Kidney tubule cell (primary cell): ENCODE measurements around the gene OAS3.

Experiments used
- DNase-seq: peaks from one replicate; pipeline ENCODE4 v3.0.0-alpha.2; 2018; ENCODE audit warnings: low spot score

OAS3 gene

GRCh38 chr12:112924986-112925385, 13.3 kb upstream of the OAS3 start:
- DNase-seq, result no peak

DNA sequence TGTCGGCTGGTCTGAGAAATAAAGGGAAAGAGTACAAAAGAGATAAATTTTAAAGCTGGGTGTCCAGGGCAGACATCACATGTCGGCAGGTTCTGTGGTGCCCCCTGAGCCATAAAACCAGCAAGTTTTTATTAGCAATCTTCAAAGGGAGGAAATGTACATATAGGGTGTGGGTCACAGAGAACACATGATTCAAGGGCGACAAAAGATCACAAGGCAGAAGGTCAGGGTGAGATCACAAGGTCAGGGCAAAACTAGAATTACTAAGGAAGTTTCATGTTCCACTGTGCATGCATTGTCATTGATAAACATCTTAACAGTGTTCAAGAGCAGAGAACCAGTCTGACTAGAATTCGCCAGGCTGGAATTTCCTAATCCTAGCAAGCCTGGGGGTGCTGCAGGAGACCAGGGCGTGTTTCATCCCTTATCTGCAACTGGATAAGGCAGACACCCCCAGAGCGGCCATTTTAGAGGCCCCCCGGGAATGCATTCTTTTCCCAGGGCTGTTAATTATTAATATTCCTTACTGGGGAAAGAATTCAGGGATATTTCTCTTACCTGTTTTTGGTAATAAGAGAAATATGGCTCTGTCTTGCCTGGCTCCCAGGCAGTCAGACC, 11.7 kb upstream of the OAS3 start:
- DNase-seq, result peak; percentile 11

DNA sequence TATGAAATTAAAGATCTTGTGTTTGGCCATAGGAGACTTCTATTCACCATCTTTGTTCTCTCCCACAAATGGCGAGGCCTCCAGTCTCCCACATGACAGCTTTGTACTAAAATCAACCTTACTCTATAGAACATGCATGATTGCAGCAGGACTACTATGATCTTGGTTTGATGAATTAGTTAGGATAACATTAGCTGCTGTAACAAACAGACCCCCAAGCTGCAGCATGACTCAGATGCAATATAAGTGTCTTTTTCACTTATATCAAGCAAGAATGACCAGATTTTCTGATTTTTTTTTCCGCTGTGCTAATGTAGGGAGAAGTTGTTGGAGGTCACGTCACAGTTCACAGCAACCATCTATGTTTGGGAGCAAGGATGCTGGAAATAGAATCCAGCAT, 10.8 kb upstream of the OAS3 start:
- DNase-seq, result no peak

- DNase-seq, result no peak
Observed at GRCh38 chr12:112927925-112928324, 10.3 kb upstream of the OAS3 start.

GRCh38 chr12:112928978-112929377, 9.3 kb upstream of the OAS3 start:
- DNase-seq, result no peak

GRCh38 chr12:112929715-112930114, 8.6 kb upstream of the OAS3 start:
- no peak for DNase-seq

- no peak for DNase-seq
Observed at GRCh38 chr12:112930350-112930749, 7.9 kb upstream of the OAS3 start.

DNA sequence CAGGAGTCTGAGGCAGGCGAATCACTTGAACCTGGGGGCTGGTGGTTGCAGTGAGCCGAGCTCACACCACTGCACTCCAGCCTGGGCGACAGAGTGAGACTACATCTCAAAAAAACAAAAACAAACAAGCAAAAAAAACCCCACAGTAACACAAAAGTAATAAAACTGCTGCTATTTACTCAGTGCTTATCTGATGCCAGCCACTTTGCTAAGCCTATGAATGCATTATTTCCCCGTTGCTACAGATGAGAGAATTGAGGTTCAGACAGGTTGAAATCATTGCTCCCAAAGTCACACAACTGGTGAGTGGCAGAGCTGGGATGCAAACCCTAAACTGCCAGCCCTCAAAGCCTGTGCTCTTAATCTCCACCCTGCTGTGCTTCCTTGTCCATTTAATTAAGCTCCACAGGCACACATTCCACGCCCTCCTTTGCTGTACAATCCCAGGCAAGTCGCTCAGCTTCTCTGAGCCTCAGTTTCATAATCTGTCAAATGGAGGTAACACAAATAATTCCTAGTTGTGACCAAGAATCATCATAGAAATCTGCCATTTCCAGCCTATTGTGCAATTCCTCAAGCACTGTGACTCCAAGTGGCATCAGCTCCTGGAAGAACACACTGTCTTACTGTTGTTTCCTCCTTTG, 5.7 kb upstream of the OAS3 start:
- no peak for DNase-seq

DNA sequence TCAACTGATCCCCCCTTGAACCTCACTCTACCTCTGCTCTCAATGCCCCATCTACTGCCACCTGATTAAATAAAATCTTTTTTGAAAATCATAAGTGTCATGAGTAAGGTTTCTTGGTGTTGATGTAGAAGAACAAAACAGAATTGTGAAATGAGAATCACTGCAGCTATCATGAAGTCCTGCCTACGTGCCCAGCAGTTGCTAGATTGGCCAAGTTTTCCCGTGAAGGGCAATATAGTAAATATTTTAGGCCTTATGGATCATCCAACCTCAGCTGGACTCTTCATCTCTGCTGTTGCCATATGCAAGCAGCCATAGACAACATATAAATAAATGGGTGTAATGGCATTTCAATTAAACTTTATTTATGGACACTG, 5.2 kb upstream of the OAS3 start:
- DNase-seq, result no peak

GRCh38 chr12:112936264-112936663, 2.0 kb upstream of the OAS3 start:
- DNase-seq, result no peak

- no peak for DNase-seq
Observed at GRCh38 chr12:112936927-112937326, 1.3 kb upstream of the OAS3 start.

- DNase-seq, result peak; percentile 20
Observed at GRCh38 chr12:112938751-112939150, 477 bp downstream of the OAS3 start.

DNA sequence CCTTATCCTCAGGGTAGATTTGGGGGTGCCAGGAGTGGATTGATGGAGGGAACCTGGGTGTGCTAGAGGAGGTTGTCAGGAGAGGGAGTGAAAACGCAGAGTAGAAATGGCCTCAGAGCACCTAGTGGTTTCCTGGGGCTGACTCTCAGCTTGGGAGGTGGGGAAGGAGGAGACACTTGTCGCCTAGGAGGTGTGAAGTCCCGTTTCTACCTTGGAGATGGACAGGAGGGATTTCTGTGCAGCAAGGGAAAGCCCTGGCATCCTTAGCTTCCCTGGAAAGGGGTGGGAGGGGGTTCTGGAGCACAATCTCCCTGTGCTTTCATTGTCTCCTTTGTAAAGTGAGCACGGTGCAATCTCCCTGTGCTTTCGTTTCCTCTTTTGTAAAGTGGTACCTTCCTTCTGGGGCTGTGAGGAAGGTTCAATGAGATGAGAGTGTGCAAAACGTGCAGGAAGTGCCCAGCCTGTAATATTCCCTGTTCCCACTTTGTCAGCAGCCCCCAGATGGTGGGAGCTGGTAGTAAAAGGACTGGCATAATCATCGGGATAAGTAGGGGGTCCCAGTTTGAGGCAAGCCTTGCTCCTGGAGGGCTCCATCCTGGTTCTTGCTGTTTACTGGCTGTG, 1.6 kb downstream of the OAS3 start:
- DNase-seq, result no peak

DNA sequence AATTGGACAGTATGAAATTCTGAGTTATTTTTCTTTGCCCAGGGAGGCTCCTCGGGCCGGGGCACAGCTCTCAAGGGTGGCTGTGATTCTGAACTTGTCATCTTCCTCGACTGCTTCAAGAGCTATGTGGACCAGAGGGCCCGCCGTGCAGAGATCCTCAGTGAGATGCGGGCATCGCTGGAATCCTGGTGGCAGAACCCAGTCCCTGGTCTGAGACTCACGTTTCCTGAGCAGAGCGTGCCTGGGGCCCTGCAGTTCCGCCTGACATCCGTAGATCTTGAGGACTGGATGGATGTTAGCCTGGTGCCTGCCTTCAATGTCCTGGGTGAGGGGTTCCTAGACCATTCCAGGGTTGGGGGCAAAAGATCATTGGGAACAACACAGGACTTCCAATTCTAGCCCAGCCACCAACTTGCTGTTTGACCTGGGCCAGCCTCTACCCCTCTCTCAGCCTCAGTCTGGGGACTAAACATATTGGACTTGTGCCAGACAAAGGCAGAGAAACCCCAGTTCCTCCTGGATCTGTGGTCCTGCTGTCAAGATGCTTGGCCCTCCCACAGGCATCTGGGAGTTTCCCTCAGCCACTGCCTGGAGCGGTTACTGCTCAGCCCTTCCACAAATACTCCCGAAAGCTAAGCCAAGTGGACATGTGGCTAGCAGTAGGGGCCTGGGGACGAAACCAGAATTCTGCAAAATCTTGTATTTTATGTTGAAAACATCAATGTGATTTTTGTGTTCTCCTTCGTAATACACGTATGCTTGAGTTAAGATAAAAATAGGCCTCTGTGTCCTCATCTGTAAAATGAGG, 3.5 kb downstream of the OAS3 start:
- DNase-seq, result no peak

DNA sequence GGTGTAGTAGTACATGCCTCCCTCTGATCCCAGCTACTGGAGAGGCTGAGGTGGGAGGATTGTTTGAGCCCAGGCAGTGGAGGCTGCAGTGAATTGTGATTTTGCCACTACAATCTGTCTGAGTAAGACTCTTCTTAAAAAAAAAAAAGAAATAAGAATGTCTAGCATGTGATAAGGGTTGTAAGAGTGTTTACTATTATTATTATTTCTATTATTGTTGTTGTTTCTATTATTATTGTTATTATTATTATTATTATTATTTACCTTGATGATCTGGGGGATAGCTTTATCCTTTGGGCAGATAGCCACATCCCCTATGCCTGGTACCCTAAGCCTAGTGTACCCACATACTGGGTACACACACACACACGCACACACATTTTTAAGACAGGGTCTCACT, 4.3 kb downstream of the OAS3 start:
- no peak for DNase-seq

DNA sequence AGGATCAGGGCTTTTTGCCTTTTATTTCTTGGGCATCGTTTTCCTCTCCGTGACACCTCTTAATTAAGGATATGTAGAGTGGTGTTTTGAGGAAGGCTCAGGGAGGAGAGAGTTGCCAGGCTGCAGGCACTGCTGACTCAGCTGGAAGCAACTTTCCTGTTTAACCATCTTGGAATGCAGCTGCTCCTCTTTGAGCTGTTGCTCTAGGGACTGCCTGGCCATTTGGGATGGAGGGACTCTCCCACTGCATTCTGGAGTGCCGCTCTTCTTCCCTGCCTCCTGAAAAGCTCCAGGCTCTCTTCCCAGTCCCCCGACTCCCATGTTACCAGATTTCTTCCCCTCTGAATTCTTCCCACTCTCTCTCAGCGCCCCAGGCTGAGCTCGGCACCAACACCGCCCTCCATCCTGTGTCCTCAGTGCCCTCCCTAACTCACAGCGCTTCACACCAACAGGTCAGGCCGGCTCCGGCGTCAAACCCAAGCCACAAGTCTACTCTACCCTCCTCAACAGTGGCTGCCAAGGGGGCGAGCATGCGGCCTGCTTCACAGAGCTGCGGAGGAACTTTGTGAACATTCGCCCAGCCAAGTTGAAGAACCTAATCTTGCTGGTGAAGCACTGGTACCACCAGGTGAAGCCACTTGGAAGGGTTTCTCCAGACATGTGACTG, 5.9 kb downstream of the OAS3 start:
- no peak for DNase-seq

GRCh38 chr12:112945515-112945914, 7.2 kb downstream of the OAS3 start:
- DNase-seq, result no peak

- DNase-seq, result no peak
Observed at GRCh38 chr12:112946236-112947000, 8.1 kb downstream of the OAS3 start.

DNA sequence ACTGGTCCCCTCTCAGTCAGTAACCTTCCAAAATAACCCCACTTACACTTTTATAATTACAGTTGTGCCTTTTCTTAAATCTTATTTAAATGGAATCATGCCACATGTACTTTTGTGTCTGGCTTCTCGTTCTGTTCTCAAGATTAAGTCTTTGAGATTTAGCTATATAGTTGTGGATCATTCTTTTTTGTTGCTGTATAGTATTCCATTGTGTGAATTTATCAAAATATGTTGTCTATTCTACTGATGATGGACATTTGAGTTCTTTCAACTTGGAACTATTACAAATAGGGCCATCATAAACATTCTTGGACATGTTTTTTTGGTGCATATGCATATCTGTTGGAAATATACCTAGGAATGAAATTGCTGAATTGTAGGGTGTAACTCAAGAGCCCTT, 9.0 kb downstream of the OAS3 start:
- no peak for DNase-seq

- no peak for DNase-seq
Observed at GRCh38 chr12:112947761-112948160, 9.5 kb downstream of the OAS3 start.

- DNase-seq, result no peak
Observed at GRCh38 chr12:112948806-112949205, 10.5 kb downstream of the OAS3 start.

GRCh38 chr12:112950701-112951100, 12.4 kb downstream of the OAS3 start:
- no peak for DNase-seq
